Breast epithelium (tissue), 3 donors: ENCODE measurements around the gene ELOVL6.

Experiments used
- POLR2A ChIP-seq: fragments of 450-650 bp; IDR thresholded peaks from one replicate; pipeline ENCODE4 v1.6.1; 2016; ENCODE audit warnings: antibody characterized with exemption, mild to moderate bottlenecking, moderate library complexity
- TF ChIP-seq, protein P1 (sequence below), 3 donors: fragments of 450-650 bp; IDR thresholded peaks; one replicate each; pipeline ENCODE4 v1.5.1; 2016 to 2017; ENCODE audit warnings: antibody characterized with exemption in 3 of 3, mild to moderate bottlenecking in 3 of 3, moderate library complexity in 3 of 3

GRCh38 chr4:110135076-110135475, 63.3 kb downstream of the ELOVL6 start:
- TF ChIP-seq, protein P1, sequence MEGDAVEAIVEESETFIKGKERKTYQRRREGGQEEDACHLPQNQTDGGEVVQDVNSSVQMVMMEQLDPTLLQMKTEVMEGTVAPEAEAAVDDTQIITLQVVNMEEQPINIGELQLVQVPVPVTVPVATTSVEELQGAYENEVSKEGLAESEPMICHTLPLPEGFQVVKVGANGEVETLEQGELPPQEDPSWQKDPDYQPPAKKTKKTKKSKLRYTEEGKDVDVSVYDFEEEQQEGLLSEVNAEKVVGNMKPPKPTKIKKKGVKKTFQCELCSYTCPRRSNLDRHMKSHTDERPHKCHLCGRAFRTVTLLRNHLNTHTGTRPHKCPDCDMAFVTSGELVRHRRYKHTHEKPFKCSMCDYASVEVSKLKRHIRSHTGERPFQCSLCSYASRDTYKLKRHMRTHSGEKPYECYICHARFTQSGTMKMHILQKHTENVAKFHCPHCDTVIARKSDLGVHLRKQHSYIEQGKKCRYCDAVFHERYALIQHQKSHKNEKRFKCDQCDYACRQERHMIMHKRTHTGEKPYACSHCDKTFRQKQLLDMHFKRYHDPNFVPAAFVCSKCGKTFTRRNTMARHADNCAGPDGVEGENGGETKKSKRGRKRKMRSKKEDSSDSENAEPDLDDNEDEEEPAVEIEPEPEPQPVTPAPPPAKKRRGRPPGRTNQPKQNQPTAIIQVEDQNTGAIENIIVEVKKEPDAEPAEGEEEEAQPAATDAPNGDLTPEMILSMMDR (IDR thresholded peaks at IDR 0.05), result no peak
- no peak for TF ChIP-seq POLR2A
